Activated CD4-positive, CD25-positive, alpha-beta regulatory T cell treated with anti-CD3 and anti-CD28 coated beads, Interleukin-2, amount 50 U/mL, for 16 hours (primary cell): Measurements from ENCODE around the gene DISP2.

Source experiments
- DNase-seq: peaks from one replicate; pipeline ENCODE4 v3.0.0-alpha.2; 2020; ENCODE audit warnings: low read depth, low spot score

The DISP2 gene

DNA sequence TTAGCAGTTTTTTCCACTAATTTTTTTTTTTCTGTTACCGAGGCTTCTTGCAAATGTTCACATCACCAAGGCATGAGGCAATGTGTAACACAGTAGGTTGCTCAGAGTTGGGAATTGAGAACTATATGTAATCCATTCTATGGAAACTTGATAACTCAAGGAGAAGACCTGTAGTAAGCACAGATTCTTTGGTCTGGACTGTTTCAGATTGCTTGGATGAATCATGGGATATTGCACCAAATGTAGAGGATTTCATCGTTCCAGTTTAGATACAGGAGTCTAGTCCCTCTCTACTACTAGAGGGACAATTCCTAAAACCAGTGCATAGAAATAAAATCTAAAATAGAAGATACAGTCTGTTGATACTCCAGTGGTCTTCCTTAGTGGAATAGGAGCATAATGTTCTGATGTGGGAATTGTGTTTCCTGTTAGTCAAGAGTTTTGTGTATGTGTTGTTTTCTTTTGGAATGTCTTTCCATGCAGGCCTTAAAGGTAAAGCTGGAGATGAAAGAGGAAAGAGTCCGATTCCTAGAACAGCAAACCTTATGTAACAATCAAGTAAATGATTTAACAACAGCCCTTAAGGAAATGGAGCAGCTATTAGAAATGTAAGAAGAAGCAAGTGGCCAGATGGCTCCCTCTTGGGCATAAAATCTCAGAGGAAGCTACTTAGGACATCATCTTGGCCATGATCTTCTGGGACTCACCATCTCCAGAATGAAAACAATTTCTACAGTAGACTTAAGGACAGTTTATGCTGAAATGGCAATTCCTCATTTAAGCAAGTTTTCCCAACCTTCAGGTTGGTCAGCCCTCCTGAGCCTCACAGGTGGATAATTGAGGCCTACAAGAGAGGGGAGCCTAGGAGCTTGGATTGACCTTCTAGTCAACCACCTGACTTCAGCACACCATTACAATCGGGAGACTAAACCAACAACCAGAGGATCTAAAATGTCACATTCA is 35.2 kb downstream of the DISP2 start:
- DNase-seq = no peak

DNA sequence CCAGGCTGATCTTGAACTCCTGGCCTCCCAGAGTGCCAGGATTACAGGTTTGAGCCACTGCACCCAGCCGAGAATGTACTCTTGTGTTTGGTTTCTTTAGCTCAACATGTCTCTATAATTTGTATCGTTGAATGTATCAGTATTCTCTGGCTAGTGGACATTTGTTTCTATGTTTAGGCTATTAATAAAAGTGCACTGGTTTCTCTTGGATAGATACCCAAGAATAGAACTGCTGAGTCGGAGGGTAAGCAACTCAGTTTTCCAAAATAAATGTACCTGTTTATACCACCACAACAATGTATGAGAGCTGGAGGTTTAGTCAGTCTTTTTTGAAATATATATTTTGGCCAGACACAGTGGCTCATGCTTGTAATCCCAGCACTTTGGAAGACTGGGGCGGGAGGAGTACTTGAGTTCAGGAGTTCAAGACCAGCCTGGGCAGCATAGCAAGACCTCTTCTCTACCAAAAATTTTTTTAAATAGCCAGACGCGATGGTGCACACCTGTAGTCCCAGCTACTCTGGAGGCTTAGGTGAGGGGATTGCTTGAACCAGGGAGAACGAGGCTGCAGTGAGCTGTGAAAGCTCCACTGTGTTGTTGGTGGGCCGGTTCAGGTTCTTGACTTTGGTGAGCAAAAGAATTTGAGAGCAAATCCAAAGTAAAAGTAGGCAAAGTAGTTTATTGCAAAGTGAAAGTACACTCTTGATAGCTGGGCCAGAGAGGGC is 39.8 kb downstream of the DISP2 start:
- DNase-seq = no peak

DNA sequence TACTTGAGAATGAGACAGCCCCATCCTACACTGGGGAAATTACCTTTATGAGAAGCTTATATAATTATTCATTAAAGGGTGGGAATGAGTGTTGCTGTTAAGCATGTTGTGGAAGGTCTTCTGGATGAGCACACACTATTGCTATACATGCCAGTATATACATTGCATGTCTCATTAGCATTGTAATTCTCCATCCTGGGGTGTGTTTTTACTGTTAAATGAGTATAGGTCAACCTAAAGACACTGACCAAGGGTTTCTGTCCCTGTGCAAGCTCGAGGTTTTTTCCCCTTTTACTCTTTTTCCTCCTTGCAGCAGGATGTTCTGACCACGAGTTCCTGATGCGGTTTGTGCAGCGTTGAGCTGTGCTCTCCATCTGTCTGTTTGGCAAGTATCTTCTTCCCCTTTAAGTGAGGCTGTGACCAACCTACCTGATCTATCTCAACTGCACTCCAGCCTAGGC is 40.4 kb downstream of the DISP2 start:
- no peak for DNase-seq

DNA sequence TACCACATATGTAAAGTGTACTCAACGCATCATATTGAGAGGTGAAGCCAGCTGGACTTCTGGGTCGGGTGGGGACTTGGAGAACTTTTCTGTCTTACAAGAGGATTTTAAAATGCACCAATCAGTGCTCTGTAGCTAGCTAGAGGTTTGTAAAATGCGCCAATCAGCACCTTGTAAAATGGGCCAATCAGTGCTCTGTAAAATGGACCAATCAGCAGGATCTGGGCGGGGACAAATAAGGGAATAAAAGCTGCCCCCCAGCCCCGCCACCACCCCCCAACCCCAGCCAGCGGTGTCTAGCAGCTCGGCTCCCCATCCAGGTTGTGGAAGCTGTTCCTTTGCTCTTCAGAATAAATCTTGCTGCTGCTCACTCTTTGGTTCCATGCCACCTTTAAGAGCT is 41.4 kb downstream of the DISP2 start:
- no peak for DNase-seq

DNA sequence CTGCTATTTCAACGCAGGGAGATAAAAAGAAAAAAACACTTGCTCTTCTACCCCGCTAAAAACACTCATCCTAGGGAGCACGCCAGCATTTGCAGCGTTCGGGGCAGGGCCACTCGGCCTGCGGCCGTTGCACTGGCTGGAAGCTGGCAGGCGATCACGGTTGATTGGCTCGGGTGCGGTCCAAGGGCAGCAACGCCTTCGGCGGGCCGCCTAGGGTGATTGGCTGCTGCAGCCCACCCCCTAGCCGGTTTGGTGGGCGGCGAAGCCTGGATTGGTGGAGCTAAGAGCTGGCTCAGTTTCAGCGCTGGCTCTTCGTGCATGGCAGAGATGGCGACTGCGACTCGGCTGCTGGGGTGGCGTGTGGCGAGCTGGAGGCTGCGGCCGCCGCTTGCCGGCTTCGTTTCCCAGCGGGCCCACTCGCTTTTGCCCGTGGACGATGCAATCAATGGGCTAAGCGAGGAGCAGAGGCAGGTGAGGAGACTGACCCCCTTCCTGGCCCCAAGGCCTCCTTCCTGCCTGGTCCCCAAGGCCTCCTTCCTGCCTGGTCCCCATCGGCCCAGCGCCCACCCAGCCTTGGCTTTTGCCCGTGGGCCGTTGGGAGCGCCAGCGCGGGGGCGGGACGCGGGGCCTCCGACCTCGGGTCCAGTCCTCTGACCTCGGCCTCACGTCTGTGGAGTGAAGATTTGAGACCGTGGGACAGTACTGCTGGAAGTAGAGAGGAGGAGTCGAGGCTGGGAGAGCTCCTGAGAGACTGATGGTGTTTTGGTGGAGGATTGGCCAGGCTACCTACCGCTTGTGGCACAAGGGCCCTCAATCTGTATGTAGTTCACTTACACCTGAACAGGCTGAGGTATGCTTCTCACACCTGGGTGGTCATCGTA is 47.7 kb downstream of the DISP2 start, which contains the start of gene IVD:
IVD (plus strand) TSS at position 295 of the 881 bp plus-strand sequence; CDS start at position 328, 33 bp downstream.
- DNase-seq = peak; percentile 74

DNA sequence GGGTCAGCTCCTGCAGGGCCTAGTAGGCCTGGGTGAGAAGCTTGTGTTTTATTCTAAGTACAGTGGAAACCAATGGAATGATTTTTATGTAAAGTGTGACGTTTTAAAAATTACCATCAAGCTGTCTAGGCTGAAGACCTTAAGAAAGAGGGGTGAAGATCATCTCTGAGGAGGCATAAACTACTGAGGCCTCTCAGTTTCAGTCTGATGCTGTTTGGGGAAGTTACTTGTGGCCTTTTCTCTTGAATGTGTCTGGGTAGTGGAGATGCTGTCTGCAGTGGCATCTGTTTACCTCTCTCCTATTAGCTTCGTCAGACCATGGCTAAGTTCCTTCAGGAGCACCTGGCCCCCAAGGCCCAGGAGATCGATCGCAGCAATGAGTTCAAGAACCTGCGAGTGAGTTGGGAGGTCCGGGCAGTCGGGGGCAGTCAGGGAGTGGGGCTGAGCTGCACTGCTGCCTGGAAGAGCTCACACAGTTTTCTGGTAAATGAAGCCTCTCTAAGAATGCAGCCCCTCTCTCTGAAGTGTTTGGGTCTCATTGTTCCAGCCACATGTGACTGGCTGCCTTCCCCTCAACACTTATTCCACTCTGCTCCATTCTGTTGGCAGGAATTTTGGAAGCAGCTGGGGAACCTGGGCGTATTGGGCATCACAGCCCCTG is 49.4 kb downstream of the DISP2 start:
- DNase-seq = no peak

DNA sequence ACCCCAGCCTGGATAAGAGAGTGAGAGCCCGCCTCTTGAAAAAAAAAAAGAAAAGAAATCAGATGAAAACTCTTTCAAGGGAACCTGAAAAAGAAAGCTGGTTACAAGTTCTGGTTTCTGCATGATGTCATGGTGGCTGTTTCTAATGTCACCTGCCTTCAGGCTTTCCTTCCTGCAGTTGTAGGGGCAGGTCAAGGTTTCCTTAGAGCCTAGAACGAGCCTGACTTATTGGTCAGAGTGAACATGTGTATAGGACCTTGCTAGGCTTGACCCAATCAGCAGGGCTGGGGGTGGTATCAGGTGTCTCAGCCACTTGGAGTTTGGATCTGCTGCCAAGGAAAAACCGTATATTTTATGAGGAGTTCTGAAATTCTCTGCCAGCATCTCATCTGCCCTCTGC is 51.3 kb downstream of the DISP2 start:
- DNase-seq = no peak

DNA sequence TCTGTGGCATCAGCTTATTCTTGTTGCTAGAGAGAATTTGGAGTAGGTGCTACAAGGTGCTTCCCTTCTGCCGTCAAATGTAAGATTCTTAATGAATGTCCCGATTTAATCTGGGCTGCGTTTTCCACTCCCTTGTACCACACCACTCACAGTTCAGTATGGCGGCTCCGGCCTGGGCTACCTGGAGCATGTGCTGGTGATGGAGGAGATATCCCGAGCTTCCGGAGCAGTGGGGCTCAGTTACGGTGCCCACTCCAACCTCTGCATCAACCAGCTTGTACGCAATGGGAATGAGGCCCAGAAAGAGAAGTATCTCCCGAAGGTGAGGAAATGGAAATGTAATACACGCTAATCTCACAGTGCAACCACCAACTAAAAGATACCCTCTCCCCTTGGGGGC is 52.5 kb downstream of the DISP2 start:
- DNase-seq = no peak

DNA sequence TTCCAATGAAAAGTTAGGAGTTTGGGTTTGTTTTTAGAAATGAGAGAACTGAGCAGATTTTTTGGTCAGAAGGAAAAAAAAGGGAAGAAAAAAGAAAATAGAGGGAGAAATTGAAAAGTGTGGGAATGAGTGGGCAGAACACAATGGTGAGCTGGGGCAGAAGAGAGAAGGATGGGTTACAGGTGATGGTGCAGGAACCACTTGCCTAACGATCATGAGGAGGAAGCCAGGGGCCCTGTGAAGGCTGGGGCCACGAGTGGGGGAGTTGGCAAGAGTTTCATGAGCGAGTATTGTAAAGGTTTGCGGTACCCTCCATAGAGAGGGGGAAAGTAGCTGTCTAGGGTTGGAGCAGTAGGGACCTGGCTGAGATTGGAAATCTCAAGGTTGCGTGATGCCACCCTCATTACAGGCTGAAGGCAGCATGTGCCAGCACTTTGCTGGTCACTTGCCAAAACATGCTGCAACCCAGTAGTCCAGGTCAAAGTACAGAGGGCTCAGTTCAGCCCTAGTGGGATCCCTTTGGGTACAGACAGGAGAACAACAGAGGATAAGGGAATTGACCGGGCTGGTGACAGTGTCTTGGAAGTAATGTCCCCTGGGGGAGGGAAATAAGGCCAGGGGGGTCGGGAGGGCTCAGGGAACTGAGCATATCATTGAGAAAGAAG is 54.2 kb downstream of the DISP2 start:
- DNase-seq = no peak

DNA sequence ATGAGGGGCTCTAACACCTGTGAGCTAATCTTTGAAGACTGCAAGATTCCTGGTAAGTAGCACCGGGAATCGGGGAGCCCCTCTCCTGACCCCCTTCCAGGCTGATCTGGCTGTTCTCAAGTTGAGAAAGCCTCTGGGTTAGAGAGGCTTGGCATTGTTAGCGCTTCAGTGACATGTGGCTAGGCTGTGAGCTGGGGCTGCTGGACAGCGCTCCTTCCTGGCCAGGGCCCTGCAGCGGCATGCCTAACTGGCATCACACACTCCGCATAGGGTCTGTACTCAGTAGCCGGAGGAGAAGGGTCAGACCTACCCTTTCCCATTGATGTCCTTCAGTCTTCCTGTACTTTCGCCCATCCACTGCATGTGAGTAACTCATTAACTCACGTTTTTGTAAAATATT is 55.0 kb downstream of the DISP2 start:
- DNase-seq = no peak

DNA sequence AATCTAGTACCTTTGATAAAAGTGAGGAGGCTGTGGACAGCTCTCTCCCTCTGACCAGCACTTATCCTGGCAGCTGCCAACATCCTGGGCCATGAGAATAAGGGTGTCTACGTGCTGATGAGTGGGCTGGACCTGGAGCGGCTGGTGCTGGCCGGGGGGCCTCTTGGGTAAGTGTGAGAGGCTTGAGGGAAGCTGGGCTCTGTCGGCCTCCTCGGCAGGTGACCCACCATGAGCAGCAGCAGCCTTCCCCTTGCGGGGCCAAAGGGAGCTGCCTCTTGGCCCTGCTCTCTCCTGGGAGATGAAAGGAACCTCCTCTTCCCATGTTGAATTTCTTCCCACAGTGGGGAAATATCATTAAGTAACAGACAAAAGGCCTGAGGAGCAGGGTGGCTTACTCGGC is 56.8 kb downstream of the DISP2 start:
- no peak for DNase-seq

DNA sequence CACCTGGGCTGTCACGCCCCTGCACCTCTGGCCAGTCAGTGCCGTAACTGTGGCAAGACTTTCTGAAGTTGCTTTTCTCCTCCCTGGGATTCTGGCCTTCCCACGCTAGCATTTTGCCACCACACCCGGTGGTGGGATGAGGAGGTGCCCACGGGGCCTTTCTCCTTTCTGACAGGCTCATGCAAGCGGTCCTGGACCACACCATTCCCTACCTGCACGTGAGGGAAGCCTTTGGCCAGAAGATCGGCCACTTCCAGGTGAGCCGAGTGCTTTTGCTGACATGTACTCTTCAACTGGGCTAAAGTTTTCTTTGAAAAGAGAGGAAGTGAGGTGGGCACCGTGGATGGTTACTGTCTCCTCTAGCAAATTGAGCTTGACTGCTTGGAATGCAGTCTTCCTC is 57.2 kb downstream of the DISP2 start:
- DNase-seq = no peak

DNA sequence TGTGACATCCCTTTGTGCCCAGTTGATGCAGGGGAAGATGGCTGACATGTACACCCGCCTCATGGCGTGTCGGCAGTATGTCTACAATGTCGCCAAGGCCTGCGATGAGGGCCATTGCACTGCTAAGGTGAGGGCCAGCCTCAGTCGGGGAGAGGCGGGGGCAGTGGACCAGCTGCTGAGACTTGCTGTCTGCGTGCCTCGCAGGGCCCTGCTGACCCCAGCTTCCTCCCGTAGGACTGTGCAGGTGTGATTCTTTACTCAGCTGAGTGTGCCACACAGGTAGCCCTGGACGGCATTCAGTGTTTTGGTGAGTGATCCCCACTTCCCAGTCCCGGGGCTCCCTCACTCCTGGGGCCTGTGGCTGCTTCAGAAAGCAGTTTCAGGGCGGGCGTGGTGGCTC is 58.0 kb downstream of the DISP2 start:
- no peak for DNase-seq

DNA sequence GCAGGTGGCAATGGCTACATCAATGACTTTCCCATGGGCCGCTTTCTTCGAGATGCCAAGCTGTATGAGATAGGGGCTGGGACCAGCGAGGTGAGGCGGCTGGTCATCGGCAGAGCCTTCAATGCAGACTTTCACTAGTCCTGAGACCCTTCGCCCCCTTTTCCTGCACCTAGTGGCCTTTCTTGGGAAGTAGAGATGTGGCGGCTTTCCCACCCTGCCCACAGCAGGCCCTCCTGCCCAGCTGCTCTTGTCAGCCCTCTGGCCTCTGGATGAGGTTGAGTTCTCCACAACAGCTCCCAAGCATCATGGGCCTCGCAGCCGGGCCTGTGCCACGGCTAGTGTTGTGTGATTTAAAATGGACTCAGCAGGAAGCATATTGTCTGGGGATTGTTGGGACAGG is 60.1 kb downstream of the DISP2 start:
- no peak for DNase-seq

DNA sequence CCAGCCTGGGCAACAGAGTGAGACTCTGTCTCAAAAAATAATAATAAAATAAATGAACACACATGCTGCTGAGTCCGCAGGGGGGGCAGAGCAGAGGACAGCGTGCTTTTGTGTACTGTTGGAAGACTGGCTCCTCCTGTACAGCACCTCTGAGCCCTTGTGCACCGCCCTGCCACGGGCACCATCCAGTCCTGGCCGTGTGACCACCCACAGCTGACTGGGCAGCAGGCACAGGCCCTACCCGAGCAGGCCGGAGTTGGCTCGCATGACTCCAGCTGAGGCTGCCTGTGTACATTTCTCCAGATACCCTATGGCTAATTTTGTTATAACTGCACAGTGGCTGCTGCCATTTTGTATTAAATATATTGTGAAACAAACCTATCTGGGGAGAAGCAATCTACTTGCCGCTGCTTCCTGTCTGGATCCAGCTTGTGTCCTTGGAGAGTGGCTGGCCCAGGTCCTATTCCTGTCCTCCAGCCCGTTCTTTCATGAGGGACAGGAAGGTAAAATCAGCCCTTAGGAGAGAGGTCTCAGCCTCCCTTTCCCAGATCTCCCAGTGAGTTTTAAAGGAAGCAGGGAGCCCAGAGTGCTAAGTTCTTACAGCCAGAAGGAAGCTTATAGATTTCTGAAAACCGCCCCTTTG is 62.2 kb downstream of the DISP2 start:
- no peak for DNase-seq

DNA sequence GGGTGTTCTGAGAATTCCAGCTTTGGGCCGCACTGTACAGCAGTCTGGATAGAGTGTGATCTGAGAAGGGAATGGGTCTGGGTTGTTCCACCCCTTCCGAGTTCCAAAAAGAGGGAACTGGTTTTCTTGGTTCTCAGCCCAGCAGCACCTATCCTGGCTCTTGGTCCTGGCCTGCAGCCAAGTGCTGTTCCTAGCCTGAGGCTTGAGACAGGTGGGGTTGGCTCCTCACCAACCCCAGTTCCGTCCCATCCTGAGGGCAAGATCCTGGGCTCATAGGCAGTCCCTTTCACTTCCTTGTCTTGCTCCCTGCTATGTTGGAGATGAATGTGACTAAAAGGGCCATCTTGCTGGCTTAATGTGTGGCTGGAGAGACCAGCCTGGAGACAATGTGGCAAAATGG is 62.8 kb downstream of the DISP2 start:
- DNase-seq = no peak

DNA sequence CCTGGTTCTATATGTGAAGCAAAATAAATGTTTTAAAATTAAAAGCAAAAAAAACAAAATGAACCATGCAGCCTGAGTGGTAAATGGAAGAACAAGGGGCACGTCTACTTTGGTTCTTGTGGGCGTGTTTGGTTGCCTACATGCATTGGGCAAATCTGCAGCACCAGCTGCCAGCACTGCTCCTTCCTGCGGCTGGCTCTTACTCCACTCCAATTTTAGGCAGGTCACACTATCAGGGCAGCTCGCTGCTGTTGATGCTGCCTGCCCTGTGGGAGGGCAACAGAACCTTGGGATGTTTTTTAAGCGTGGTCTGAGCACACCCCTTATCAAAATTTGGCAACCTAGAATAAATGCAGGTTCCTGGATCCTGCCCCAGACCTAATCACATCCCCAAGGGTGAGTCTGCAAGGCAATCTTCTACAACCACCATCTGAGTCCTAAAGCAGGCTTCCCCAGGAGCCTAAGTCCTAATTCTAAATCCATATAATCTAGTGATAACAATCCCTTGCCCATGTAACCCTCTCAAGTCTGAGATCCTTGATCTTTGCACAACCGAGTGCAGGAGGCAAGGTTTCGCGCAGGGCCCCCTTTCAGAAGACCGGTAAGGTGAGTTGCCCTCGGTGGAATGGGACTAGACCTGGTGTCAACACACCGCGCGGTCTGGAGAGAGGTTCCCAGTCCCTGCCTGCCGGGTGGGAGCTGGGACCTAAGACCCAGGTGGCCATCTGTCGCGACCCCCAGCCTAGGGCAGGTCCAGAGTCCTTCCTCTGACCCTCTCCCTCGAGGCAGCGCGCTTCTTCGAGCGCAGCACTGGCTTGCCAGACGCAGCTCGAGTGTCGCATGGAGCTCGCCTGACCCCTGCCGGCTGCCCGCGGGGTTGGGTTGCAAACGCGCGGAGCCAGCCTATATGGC is 63.5 kb downstream of the DISP2 start:
- DNase-seq = peak; percentile 62

DNA sequence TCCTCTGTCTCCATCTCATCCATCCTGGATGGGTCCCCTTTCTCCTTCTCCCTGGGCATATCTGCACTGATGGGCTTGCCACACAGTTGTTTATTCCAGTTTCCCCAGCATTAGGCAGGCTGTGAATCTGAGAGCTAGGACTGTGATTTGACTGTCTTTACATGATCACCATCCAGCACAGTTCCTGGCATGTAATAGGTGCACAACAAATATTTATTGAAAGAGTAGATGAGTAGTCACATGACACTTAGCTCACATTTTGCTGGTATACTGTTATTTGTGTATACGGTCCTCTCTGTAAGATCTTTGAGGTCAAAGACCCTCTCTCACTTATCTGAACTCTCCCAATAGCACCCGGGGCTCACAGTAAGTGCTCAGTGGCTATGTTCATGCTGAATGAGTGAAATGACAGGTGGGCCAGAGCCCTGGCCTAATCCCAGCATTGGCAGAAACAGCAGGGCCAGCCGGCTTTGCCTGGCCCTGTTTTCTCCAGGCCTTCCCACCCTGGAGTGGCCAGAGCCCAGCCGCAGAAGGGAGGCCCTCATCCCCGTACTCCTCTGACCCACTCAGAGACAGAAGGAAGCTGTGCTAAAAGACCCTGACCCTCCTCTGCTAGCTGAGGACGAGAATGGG is 66.6 kb downstream of the DISP2 start:
- no peak for DNase-seq

DNA sequence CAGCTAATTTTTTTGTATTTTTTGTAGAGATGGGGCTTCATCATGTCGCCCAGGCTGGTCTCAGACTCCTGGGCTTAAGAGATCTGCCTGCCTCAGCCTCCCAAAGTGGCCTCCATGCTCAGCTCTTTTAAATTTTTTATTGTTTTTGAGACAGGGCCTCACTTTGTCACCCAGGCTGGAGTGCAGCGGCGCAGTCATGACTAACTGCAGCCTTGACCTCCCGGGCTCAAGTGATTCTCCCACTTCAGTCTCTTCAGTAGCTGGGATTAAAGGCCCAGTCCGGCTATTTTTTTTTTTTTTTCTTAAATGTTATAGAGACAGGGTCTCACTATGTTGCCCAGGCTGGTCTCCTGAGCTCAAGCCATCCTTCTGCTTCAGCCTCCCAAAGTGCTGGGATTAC is 67.7 kb downstream of the DISP2 start:
- DNase-seq = no peak
